ENCODE measurements around the gene KRT79. TPM values are rescaled to one million over a fixed set of nuclear protein-coding genes. Genes with fewer than 3 reads are reported as not detected.

KRT79 gene
- polyA plus RNA-seq, 1 donor from 2014 or later, result not detected

GRCh38 chr12:52846356-52846970, 12.4 kb upstream of the KRT79 start:
- no peaks in the 10 kb centered on the region for H3K9me2 ChIP-seq (ENCODE audit: insufficient read depth, low read length)
- H3K9me3 ChIP-seq (ENCODE audit: low read length), result no peaks in the 10 kb centered on the region
- H3K27ac ChIP-seq (ENCODE audit: low read length), result no peak overlapping the region
- H3K4me3 ChIP-seq (ENCODE audit: low read length), result no peak overlapping the region
- no peak overlapping the region for H2AFZ ChIP-seq (ENCODE audit: low read depth, low read length)
- H3K36me3 ChIP-seq (ENCODE audit: insufficient read depth, low read length), result no peaks in the 10 kb centered on the region
- H3K4me2 ChIP-seq (ENCODE audit: low read length), result no peak overlapping the region
- H3K27me3 ChIP-seq (ENCODE audit: insufficient read depth, low read depth, low read length), result no peaks in the 10 kb centered on the region
- H3F3A ChIP-seq (ENCODE audit: insufficient read depth, low read length, poor library complexity, severe bottlenecking), result no peaks in the 10 kb centered on the region
- H3K79me2 ChIP-seq (replicated peaks; ENCODE audit: insufficient read depth, low read length), result no peaks in the 10 kb centered on the region
- no peak for TF ChIP-seq POLR2AphosphoS5 (IDR thresholded peaks at IDR 0.05)
- no peak for TF ChIP-seq REST (IDR thresholded peaks at IDR 0.05; ENCODE audit: borderline replicate concordance)
- no peak for TF ChIP-seq EP300 (conservative IDR thresholded peaks at IDR 0.05; ENCODE audit: poor library complexity, severe bottlenecking)
- no peak for TF ChIP-seq EZH2 (IDR thresholded peaks at IDR 0.05; ENCODE audit: borderline replicate concordance, insufficient read depth, low read length, poor library complexity, severe bottlenecking)
- TF ChIP-seq RAD21 (conservative IDR thresholded peaks at IDR 0.05), result no peak
- TF ChIP-seq TAF1 (IDR thresholded peaks at IDR 0.05; ENCODE audit: low read depth), result no peak
- TF ChIP-seq SMC3 (conservative IDR thresholded peaks at IDR 0.05; ENCODE audit: poor library complexity), result no peak
- no peak for TF ChIP-seq CTCF (IDR thresholded peaks at IDR 0.05; ENCODE audit: poor library complexity, severe bottlenecking)
- TF ChIP-seq MXI1 (conservative IDR thresholded peaks at IDR 0.05; ENCODE audit: poor library complexity, severe bottlenecking), result no peak
- no peaks in the 10 kb centered on the region for H4K20me1 ChIP-seq (ENCODE audit: insufficient read depth)
- no peak overlapping the region for H3K9ac ChIP-seq (ENCODE audit: low read length)

GRCh38 chr12:52845946-52846345, 11.8 kb upstream of the KRT79 start:
- Histone ChIP-seq H3K4me3 (ENCODE audit: low read length) (no peak overlapping the region), H3F3A (ENCODE audit: insufficient read depth, low read length, poor library complexity, severe bottlenecking) (no peaks in the 10 kb centered on the region), H4K20me1 (ENCODE audit: insufficient read depth) (no peaks in the 10 kb centered on the region), H3K9ac (ENCODE audit: low read length) (no peak overlapping the region), H3K27me3 (ENCODE audit: insufficient read depth, low read depth, low read length) (no peaks in the 10 kb centered on the region), H3K27ac (ENCODE audit: low read length) (no peak overlapping the region), H3K36me3 (ENCODE audit: insufficient read depth, low read length) (no peaks in the 10 kb centered on the region), H3K4me2 (ENCODE audit: low read length) (no peak overlapping the region), H3K79me2 (replicated peaks; ENCODE audit: insufficient read depth, low read length) (no peaks in the 10 kb centered on the region), H3K9me2 (ENCODE audit: insufficient read depth, low read length) (no peaks in the 10 kb centered on the region), H3K9me3 (ENCODE audit: low read length) (no peaks in the 10 kb centered on the region), H2AFZ (ENCODE audit: low read depth, low read length) (no peak overlapping the region)
- TF ChIP-seq REST (IDR thresholded peaks at IDR 0.05; ENCODE audit: borderline replicate concordance) (no peak), SMC3 (conservative IDR thresholded peaks at IDR 0.05; ENCODE audit: poor library complexity) (no peak), EZH2 (IDR thresholded peaks at IDR 0.05; ENCODE audit: borderline replicate concordance, insufficient read depth, low read length, poor library complexity, severe bottlenecking) (no peak), POLR2AphosphoS5 (IDR thresholded peaks at IDR 0.05) (no peak), EP300 (conservative IDR thresholded peaks at IDR 0.05; ENCODE audit: poor library complexity, severe bottlenecking) (no peak), CTCF (IDR thresholded peaks at IDR 0.05; ENCODE audit: poor library complexity, severe bottlenecking) (no peak), MXI1 (conservative IDR thresholded peaks at IDR 0.05; ENCODE audit: poor library complexity, severe bottlenecking) (no peak), TAF1 (IDR thresholded peaks at IDR 0.05; ENCODE audit: low read depth) (no peak), RAD21 (conservative IDR thresholded peaks at IDR 0.05) (no peak)
